Measurements from ENCODE around the gene MEGF11. TPM values are rescaled to one million over a fixed set of nuclear protein-coding genes. Genes with fewer than 3 reads are reported as not detected.

Gene MEGF11
- polyA plus RNA-seq, 6 donors from 2014 or later, result 1.00 TPM; not detected in 5

GRCh38 chr15:66131200-66131599 lies 122.3 kb downstream of the MEGF11 start:
- DNase-seq (no peak), ATAC-seq (ENCODE audit: low read depth in 2 of 2) (no peak)
- peaks cover 3 to 16% (median 14%) of the 10 kb centered on the region in 3 donors for H3K27me3 Mint-ChIP-seq
- peaks cover 0 to 3% (median 0%) of the 10 kb centered on the region in 3 donors for H3K4me1 Mint-ChIP-seq
- H3K36me3 Mint-ChIP-seq, result no peaks in the 10 kb centered on the region
- no peak overlapping the region for H3K27ac Mint-ChIP-seq
- H3K9me3 Mint-ChIP-seq, result no peaks in the 10 kb centered on the region
- no peak overlapping the region for H3K4me3 Mint-ChIP-seq

GRCh38 chr15:66130496-66131034 lies 123.0 kb downstream of the MEGF11 start:
- DNase-seq, result no peak
- Mint-ChIP-seq H3K4me1 (peaks cover 0 to 3% (median 0%) of the 10 kb centered on the region in 3 donors), H3K9me3 (no peaks in the 10 kb centered on the region), H3K27me3 (peaks cover 3 to 16% (median 14%) of the 10 kb centered on the region in 3 donors), H3K27ac (no peak overlapping the region), H3K4me3 (no peak overlapping the region), H3K36me3 (no peaks in the 10 kb centered on the region)
- ATAC-seq (ENCODE audit: low read depth in 2 of 2), result no peak

- Mint-ChIP-seq H3K9me3 (no peaks in the 10 kb centered on the region), H3K27me3 (peaks cover 3 to 16% (median 14%) of the 10 kb centered on the region in 3 donors), H3K4me1 (peaks cover 0 to 3% (median 0%) of the 10 kb centered on the region in 3 donors), H3K36me3 (no peaks in the 10 kb centered on the region), H3K4me3 (no peak overlapping the region), H3K27ac (no peak overlapping the region)
- ATAC-seq (ENCODE audit: low read depth in 2 of 2) (no peak), DNase-seq (no peak)
These were observed 124.0 kb downstream of the MEGF11 start for GRCh38 chr15:66129586-66129985.

- H3K27me3 Mint-ChIP-seq, result peaks cover 3 to 17% (median 16%) of the 10 kb centered on the region in 3 donors
- no peak for ATAC-seq (ENCODE audit: low read depth in 2 of 2)
- no peaks in the 10 kb centered on the region for H3K9me3 Mint-ChIP-seq
- peaks cover 0 to 3% (median 0%) of the 10 kb centered on the region in 3 donors for H3K4me1 Mint-ChIP-seq
- H3K36me3 Mint-ChIP-seq, result no peaks in the 10 kb centered on the region
- H3K4me3 Mint-ChIP-seq, result no peak overlapping the region
- DNase-seq, result no peak
- H3K27ac Mint-ChIP-seq, result no peak overlapping the region
These were observed 125.4 kb downstream of the MEGF11 start for GRCh38 chr15:66128116-66128680.

- Mint-ChIP-seq H3K27ac (no peak overlapping the region), H3K4me1 (peaks cover 0 to 3% (median 0%) of the 10 kb centered on the region in 3 donors), H3K36me3 (no peaks in the 10 kb centered on the region), H3K9me3 (no peaks in the 10 kb centered on the region), H3K4me3 (peak overlapping the region in 1 of 8 donors; percentile 53), H3K27me3 (peaks cover 3 to 19% (median 16%) of the 10 kb centered on the region in 3 donors)
- DNase-seq (no peak), ATAC-seq (ENCODE audit: low read depth in 2 of 2) (no peak)
These were observed 127.1 kb downstream of the MEGF11 start for GRCh38 chr15:66126456-66126855.

- DNase-seq, result no peak
- no peak for ATAC-seq (ENCODE audit: low read depth in 2 of 2)
- Mint-ChIP-seq H3K4me3 (no peak overlapping the region), H3K4me1 (peaks cover 0 to 3% (median 0%) of the 10 kb centered on the region in 3 donors), H3K9me3 (no peaks in the 10 kb centered on the region), H3K36me3 (no peaks in the 10 kb centered on the region), H3K27ac (no peak overlapping the region), H3K27me3 (peaks cover 3 to 19% (median 16%) of the 10 kb centered on the region in 3 donors)
These were observed 127.5 kb downstream of the MEGF11 start for GRCh38 chr15:66126031-66126441.

- Mint-ChIP-seq H3K4me1 (no peaks in the 10 kb centered on the region), H3K9me3 (no peaks in the 10 kb centered on the region), H3K27me3 (peaks cover 0 to 19% (median 16%) of the 10 kb centered on the region in 3 donors), H3K27ac (peak overlapping the region in 1 of 6 donors; percentile 54), H3K36me3 (no peaks in the 10 kb centered on the region), H3K4me3 (no peak overlapping the region)
- no peak for ATAC-seq (ENCODE audit: low read depth in 2 of 2)
- no peak for DNase-seq
These were observed 128.9 kb downstream of the MEGF11 start for GRCh38 chr15:66124651-66125050.

- Mint-ChIP-seq H3K36me3 (no peaks in the 10 kb centered on the region), H3K27ac (no peak overlapping the region), H3K4me3 (no peak overlapping the region), H3K4me1 (no peaks in the 10 kb centered on the region), H3K9me3 (no peaks in the 10 kb centered on the region), H3K27me3 (peaks cover 0 to 19% (median 19%) of the 10 kb centered on the region in 3 donors)
- ATAC-seq (ENCODE audit: low read depth in 2 of 2), result no peak
- no peak for DNase-seq
These were observed 129.8 kb downstream of the MEGF11 start for GRCh38 chr15:66123799-66124198.

- H3K27ac Mint-ChIP-seq, result no peak overlapping the region
- peaks cover 0 to 4% (median 0%) of the 10 kb centered on the region in 3 donors for H3K4me1 Mint-ChIP-seq
- ATAC-seq (ENCODE audit: low read depth in 2 of 2), result no peak
- H3K4me3 Mint-ChIP-seq, result no peak overlapping the region
- no peaks in the 10 kb centered on the region for H3K9me3 Mint-ChIP-seq
- DNase-seq, result no peak
- H3K27me3 Mint-ChIP-seq, result peaks cover 0 to 23% (median 5%) of the 10 kb centered on the region in 3 donors
- H3K36me3 Mint-ChIP-seq, result no peaks in the 10 kb centered on the region
These were observed 133.1 kb downstream of the MEGF11 start for GRCh38 chr15:66120422-66120821.

GRCh38 chr15:66117841-66118240 lies 135.7 kb downstream of the MEGF11 start:
- Mint-ChIP-seq H3K4me3 (no peak overlapping the region), H3K36me3 (no peaks in the 10 kb centered on the region), H3K27ac (no peak overlapping the region), H3K4me1 (peaks cover 0 to 4% (median 0%) of the 10 kb centered on the region in 3 donors), H3K27me3 (peaks cover 0 to 23% (median 0%) of the 10 kb centered on the region in 3 donors), H3K9me3 (no peaks in the 10 kb centered on the region)
- DNase-seq (no peak), ATAC-seq (ENCODE audit: low read depth in 2 of 2) (no peak)

GRCh38 chr15:66115568-66116206 lies 137.9 kb downstream of the MEGF11 start:
- H3K4me1 Mint-ChIP-seq, result peaks cover 0 to 4% (median 0%) of the 10 kb centered on the region in 3 donors
- H3K27me3 Mint-ChIP-seq, result peaks cover 0 to 31% (median 0%) of the 10 kb centered on the region in 3 donors
- H3K36me3 Mint-ChIP-seq, result no peaks in the 10 kb centered on the region
- H3K27ac Mint-ChIP-seq, result no peak overlapping the region
- no peaks in the 10 kb centered on the region for H3K9me3 Mint-ChIP-seq
- peak; percentile 25 to 78 for ATAC-seq (ENCODE audit: low read depth in 2 of 2)
- no peak overlapping the region for H3K4me3 Mint-ChIP-seq
- DNase-seq, result no peak

- Mint-ChIP-seq H3K9me3 (no peaks in the 10 kb centered on the region), H3K4me3 (no peak overlapping the region), H3K36me3 (no peaks in the 10 kb centered on the region), H3K4me1 (peaks cover 0 to 4% (median 0%) of the 10 kb centered on the region in 3 donors), H3K27ac (no peak overlapping the region), H3K27me3 (peaks cover 0 to 32% (median 0%) of the 10 kb centered on the region in 3 donors)
- ATAC-seq (ENCODE audit: low read depth in 2 of 2) (no peak), DNase-seq (no peak)
These were observed 138.6 kb downstream of the MEGF11 start for GRCh38 chr15:66114863-66115425.

- no peak for DNase-seq
- no peak overlapping the region for H3K4me3 Mint-ChIP-seq
- H3K4me1 Mint-ChIP-seq, result peaks cover 0 to 4% (median 0%) of the 10 kb centered on the region in 3 donors
- H3K36me3 Mint-ChIP-seq, result no peaks in the 10 kb centered on the region
- H3K27me3 Mint-ChIP-seq, result peaks cover 0 to 41% (median 5%) of the 10 kb centered on the region in 3 donors
- no peak overlapping the region for H3K27ac Mint-ChIP-seq
- no peak for ATAC-seq (ENCODE audit: low read depth in 2 of 2)
- no peaks in the 10 kb centered on the region for H3K9me3 Mint-ChIP-seq
These were observed 141.2 kb downstream of the MEGF11 start for GRCh38 chr15:66112388-66112787.
